HG03460 (cell line): ENCODE results near the gene TCL1B.
"Not testable (repeated sequence)": the region's sequence is repeated elsewhere in the genome, so short reads cannot be mapped to it uniquely, and the experiment has no call there.

Experiments
- ATAC-seq: cut with Tn5 transposase; IDR thresholded peaks from one replicate; pipeline ENCODE4 v1.9.1; 2021; ENCODE audit not compliant: unreplicated experiment

Gene TCL1B, protein sequence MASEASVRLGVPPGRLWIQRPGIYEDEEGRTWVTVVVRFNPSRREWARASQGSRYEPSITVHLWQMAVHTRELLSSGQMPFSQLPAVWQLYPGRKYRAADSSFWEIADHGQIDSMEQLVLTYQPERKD

DNA sequence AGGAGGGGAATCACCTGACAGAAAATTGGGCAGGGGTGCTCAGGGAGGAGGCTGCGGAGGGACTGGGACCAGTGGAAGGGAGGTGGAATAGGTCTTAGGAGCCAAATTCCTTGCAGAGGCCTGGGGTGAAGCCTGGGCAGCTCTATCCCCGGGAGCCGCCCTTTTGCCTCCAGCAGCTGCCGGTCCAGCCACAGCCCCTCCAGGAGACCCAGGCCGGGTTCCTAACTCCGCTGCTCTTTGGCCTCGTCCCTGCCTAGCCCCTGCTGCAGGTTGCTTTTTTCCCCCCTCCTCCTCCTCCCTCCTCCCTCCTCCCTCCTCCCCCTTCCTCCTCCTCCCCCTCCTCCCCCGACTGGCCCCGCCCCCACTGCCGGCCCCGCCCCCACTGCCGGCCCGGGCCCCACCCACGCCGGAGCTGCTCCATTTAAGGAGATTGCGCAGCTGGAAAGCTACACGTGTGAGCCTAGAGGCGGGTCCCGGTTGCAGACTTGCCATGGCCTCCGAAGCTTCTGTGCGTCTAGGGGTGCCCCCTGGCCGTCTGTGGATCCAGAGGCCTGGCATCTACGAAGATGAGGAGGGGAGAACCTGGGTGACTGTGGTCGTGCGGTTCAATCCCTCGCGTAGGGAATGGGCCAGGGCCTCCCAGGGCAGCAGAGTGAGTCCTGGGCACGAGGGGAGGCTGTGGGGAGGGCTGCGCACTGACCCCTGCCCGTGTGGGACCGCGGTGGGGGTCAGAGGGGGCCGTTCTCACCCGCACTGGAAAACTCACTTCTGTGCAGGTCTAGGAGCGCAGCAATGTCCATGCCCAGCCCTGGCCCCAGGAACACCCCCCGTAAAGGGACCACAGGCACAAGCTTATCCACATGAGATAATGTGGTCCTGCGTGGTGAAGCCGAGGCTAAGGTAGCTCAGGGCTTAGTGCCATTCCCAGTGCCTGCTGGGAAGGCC, at the start of gene TCL1B:
TCL1B (plus strand) TSS at position 449 of the 945 bp plus-strand sequence; CDS start at position 491, 42 bp downstream.
- ATAC-seq = no peak

DNA sequence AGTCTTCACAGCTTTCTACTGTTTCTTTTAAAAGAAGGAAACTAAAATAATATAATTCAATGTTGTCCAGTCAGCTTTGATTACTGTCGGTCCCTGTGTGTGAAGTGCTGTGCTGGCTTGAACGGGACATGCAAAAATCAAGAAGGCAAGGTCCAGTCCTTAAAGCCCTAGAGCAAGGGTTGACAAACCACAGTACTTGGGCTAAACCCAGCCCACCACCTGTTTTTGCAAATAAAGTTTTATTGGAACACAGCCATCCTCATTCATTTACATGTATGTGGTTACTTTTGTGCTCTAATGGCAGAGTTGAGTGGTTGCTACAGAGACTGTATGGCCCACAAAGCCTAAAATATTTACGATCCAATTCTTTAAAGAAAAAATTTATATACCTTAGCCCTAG, 41.2 kb upstream of the TCL1B start:
- no peak for ATAC-seq

DNA sequence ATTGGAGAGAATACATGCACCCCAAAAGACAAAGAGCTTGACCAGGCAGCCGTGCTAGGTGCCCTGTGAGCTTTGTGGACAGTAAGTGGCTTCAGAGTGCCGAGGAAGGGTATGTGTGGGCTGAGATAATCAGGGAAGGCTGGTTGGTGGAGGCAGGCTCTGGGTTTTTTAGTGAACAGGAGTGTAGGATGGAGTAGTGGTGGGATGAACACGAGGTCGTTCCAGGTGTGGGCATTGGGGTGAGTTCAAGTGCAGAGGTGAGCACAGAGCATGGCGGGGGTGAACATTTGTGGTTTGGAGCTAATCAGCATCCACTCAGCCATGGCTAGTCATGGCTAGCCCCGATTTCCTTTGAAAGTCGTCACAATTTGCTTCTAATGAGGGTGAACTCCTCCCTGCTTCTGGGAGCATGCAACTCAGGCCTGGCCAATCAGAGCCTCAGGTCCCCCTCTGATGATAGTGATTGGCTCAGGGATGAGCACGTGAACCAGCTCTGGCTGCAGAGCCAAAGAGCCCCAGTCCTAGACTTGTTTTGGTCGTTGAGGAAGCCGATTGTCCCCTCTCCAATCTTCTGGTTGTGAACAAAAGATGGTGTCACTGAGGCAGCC, 40.7 kb upstream of the TCL1B start:
- ATAC-seq = no peak

DNA sequence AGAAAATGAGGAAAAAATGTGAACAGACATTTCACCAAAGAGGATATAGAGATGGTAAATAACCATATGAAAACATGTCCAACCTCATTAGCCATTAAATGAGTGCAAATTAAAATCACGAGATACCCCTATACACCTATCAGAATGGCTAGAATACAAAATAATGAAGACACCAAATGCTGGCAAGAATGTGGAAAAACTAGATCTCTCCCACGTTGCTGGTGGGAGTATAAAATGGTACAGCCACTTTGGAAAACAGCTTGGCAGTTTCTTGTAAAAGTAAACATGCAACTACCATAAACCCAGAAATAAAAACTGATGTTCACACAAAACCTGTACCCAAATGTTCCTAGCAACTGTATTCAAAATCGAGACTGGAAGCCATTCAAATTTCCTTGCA, 38.3 kb upstream of the TCL1B start:
- no peak for ATAC-seq

DNA sequence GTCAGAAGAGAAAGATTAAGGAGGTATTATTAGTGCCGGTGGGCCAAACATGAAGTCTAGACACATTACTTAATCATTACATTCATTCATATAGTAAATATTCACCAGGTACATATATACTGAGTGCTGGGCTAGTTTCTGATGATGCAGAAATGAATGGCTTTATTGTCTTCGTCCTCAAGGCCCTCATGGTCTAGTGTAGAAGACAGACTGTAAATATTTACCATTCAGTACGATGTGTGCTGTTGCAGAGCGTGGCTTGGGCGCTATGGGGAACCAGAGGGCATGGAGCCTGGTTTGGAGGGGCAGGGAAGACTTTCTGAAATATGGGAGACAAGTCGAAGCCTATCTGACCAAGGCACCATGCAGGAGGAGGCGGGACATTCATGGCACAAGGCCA, 37.0 kb upstream of the TCL1B start:
- no peak for ATAC-seq

DNA sequence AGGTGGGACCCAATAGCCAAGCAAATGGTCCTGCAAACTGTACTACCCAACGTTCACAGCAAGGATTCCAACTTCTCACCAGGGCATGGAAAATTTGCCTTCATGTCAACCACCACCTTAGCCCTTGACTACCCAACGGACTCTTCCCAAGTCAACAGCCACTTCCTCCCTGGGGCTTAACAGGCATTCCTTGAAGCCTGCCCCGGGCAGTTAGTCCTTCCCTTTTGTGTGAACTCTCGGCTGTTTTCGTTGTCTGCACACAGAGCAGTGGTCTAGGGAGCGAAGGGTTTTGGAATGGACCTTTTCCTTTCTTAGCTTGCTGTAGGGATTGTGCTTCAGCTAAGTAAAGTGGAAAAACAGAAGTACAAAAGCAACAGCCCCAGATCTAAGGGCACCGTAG, 35.2 kb upstream of the TCL1B start:
- no peak for ATAC-seq

DNA sequence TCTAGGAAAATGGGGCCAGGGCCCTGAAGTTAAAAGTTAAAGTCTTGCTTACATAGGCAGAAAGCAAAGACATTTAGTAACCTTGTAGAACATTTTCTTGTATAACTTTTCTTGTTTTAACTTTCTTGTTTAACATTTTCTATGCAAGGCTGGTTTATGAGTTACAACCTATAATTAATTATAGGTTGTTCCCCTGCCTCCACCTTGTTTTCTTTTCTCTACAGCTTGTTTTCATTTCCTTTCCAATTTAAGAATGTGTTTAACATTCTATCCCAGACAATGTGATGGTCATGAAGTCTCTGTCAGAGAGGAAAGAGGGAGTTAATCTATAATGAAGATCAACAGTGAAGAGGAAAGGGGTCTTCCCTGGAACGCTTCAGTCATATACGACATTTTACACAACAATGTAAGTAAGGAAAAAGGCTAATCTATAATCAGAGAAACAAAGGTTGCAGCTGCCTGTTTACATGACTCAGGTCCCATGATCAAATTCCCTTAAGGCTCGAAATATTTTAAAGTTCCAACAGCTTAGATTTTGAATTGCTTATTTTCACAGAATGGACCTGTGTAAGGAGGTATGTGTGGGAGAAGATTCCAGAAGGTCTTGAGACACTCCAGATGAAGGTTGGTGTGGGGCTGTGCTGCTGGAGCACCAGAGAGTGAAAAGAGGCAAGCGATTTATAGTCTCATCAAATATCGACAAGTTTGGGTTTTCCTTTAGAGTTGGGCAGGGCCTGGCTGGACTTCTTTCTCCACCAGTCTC, 34.2 kb upstream of the TCL1B start:
- ATAC-seq = no peak

DNA sequence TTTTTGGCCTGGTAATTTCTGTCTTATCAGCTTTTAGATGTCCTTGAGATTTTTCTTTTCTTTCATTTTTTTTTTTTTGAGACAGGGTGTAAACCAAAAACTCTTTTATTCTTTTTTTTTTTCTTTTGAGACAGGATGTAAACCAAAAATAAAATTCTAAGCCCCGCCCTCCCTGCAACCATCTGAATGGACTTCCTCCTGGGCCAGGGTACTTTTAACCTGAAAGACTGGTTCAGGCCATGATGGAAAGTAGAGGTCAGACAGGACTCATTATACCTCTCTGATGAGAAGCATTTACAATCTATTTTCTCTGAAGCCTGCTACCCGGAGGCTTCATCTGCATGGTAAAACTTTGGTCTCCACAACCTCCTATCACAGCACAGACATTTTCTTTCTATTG, 33.5 kb upstream of the TCL1B start:
- no peak for ATAC-seq

DNA sequence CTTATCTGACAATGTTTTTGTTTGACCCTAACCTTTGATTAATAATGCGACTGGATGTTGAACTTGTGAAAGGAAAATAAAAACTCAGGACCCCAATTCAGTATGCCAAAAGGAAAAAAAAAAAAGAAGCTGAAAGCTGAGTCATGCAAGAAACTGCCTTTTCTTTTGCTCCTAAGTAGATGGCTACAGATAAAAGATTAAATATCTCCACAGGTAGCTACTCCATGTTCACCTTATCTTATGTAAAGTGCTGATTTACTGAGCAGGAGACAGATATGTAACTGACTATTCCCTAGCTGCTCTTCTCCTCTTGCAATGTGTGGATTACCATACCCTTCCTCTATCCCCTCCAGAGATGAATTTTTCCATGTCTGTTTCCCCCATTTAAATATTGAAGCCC, 30.8 kb upstream of the TCL1B start:
- no peak for ATAC-seq

DNA sequence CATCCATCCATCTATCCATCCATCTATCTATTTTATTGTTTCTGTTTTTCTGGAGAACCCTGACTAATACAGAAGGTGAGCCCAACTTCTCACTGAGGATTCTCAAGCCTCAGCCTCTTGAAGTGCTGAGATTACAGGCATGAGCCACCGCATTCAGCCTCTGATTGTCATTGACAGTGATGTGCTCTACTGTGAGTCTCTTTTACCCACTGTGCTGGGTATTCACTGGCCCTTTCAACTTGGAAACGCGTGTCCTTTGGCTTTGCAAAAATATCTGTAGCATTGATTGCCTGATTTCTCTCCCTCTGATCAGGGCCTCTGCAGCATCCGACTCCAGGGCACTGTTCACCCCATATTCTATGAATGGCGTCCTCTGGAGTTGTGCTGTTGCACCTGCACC, 29.6 kb upstream of the TCL1B start:
- ATAC-seq = no peak

DNA sequence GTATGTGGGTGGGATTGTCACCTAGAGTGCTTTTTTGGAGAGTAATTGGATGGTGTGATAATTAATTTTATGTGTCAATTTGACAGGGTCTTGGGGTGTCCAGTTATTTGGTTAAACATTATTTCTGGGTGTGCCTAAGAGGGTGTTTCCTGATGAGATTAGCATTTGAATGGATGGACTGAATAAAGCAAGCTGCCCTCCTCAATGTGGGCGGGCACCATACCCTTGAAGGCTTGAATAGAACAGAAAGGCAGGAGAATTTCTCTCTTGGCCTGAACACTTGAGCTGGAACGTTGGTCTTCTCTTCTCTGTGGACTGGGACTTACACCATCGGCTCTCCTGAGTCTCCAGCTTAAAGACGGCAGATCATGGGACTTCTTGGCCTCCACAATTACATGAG, 28.8 kb upstream of the TCL1B start:
- no peak for ATAC-seq

DNA sequence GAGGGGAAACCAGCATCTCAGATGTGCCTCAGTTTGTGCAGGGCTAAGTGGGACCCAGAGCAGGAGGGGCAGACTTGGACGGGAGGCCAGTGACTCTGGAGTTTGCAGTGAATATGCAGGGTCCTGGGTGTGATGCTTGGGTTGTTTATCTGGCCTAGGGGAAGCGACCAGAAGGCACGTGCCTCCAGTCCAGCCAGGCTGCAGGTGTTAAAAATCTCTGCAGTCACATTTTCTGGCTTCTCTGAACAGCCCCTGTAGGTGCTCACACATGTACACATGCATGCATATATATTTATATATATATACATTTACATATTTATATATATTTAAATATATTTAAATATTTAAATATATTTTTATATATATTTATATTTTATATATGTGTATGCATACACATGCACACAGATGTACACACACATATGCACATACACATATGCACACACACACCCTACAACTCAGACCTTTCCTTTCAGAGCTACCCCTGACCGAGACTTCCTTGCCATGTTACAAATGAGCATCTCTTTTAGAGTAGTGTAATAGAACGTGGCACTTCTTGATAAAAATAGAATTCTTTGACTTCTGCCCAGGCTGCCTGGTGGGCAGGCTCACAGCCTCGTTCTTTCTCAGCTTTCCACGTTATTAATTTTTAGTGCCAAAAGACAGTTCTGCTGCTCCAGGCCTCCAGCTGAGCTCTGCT, 26.8 kb upstream of the TCL1B start:
- ATAC-seq = no peak

DNA sequence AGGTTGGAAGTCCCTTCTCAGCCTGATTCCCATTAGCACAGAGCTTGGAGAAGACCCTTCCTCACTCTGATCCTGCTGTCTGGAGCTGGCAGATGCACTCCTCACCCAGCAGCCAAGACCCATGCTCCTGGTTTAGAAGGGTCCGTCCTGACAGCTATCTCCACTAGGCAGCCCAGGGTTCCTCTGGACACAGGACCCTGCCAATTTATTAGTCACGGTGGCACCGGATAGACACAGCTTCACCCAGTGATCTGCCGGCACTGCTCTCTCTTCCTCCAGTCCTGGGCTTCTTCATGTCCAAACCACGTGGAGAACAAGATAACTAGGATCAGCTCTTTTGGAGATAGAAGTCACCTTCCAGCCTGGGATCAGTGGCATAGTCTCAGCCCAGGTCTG, 26.2 kb upstream of the TCL1B start:
- ATAC-seq = no peak

DNA sequence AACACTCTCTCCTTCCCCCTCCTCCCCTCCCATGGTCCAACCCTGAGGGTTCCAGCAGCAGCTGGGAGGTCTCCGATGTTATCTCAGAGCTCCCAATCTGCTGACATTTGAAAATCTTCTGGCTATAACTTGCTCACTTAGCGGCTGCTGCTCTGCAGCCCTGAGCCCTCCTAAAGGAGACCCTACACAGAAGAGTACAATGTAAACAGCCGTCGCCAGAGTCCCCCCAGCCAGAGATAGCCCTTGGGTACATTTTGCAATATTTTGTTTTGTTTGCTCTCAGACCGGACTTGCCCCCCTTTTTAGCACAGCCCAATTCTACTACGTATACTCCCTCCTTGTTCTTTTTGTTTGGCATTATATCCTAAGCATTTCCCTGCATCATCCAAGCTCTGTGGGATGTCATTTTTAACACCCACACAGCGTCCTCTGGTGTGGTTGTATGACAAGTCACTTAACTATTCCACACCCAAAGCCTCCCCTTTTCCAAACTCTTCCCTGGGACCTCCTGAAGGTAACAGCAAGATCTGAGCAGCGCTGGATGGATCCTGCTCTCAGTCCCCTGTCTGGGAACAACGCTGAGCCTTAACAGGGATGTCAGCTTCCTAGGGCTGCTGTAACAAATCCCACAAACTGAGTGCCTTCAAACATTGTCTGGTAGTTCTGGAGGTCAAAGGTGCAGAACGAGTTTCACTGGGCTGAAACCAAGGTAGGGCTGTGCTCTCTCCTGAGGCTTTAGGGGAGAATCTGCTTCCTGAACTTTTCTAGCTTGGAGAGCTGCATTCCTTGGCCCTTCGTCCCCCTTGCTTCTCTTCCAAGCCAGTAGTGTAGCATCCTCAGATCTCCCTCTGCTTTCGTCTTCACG, 25.3 kb upstream of the TCL1B start:
- no peak for ATAC-seq

DNA sequence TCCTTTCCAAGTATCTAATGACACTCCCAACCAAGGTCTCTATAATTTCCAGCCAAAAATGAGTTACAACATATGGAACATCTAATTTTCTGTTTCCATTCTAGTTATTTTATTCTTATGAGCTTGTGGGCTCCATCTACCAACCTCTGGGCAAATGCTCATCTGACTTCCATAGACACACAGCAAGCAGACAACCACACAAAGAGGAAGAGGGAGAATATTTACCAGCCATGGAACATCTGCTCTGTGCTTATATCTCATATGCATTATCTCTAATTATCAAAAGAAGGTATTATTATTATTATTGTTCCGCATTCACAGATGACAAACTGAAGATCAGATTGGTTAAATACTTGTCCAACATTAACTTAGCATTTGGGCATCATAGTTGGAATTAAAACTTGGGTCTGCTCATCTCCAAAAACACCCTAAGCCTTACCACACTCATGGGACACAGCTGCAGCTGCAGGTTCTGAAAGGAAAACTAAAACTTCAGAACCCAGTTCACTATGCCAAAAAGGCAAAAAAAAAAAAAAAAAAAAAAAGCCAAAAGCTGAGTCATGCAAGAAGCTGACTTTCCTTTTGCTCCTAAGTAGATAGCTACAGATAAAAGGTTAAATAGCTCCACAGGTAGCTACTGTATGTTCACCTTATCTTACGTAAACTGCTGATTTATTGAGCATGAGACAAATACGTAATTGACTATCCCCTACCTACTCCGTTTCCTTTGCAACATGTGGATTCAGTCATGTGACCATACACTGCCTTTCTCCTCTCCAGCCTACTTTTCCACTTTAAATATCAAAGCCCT, 23.6 kb upstream of the TCL1B start:
- peak; percentile 35 for ATAC-seq

DNA sequence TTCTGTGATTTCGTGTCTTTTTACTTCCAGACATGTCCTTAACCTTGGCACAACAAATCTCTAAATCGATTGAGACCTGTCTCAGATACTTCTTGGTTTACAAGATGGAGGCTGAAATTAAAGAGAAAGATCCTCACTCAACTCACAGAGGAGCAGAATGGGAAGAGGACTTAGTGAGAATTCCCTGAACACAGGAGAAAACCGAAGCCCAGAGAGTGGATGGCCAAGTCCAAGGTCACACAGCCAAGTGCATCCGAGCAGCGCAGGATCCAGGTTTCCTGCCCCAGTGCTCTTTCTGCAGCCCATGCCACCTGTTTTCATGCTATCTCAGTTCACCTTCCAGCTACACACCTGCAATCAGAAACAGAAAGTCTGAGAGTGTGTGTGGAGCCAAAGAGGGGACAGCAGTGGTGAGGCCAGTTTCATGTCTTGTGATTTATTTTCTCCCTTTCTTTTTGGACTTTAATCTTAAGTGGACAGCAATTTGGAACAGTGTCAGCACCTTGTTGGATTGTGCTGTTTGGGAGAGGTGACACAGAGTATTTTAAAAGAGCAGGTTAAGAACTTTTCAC, 22.9 kb upstream of the TCL1B start:
- ATAC-seq = peak; percentile 26

DNA sequence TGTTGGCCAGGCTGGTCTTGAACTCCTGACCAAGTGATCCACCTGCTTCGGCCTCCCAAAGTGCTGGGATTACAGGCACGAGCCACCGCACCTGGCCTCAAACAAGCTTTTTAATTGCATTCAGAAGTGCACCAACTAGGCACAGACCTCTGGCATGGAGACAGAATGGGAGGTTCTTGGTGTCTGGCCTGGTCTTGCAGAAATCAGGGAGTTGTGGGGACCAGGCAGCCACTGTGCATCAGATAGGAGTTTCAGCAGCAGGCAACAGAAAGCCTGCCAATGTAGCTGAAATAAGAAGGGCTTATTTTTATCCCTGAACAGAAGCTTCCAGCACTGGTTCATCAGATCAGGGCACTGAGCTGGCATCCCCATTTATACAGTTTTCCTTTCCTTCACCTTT, 22.2 kb upstream of the TCL1B start:
- ATAC-seq = no peak

DNA sequence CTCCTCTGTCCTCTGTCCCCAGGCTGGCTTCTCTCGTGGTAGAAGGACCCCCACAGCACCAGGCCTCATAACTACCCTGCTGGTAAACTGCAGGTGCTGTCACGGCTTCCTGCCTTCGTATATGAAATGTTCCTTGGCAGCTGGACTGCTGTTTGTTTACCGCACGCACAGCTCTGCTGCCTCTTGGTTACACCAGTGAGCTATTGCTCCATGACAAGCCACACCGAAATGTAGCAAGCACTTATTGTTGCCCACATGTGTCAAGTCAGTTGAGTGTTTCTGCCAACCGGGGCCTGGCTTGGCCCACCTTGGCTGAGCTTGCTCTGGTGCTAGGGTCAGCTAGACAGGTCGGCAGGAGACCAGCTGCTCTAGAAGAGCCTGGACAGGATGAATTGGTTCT, 21.7 kb upstream of the TCL1B start:
- peak; percentile 27 for ATAC-seq

DNA sequence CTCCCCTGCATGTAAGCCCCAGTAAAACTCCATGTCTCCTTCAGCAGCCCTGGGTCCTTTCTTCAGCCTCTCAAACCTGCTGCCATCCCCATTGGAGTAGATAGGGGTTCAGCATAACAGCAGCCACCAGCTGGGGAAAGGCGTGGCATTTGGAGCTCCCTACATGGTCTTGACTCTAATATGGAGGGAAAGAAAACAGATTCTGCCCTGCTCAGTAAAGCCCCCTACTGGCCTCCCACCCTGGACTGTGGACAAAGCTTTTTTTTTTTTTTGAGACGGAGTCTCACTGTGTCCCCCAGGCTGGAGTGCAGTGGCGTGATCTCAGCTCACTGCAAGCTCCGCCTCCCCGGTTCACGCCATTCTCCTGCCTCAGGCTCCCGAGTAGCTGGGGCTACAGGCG, 20.7 kb upstream of the TCL1B start:
- ATAC-seq = not testable (repeated sequence)
